ENCODE data around the gene SCYGR3. TPM values are rescaled to one million over a fixed set of nuclear protein-coding genes. Genes with fewer than 3 reads are reported as not detected.

SCYGR3 gene
- total RNA-seq, 1 donor from 2014 or later, result not detected

DNA sequence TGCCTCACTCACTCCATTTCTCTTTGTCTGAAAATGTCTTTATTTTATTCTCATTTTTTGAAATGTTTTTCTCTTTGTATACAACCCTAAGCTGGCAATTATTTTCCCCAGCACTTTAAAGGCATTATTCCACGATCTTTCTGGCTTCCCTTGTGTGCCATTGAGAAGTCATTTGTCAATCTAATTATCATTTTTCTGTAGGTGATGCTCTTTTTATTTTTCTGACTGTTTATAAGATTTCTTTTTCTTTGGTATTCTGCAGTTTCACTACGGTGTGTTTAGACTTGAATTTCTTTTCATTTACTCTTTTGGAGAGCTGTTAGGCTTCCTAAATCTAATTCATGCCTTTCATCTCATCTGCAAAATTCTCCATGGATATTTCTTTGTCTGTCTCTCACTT, 10.8 kb upstream of the SCYGR3 start:
- TF ChIP-seq, protein P1, sequence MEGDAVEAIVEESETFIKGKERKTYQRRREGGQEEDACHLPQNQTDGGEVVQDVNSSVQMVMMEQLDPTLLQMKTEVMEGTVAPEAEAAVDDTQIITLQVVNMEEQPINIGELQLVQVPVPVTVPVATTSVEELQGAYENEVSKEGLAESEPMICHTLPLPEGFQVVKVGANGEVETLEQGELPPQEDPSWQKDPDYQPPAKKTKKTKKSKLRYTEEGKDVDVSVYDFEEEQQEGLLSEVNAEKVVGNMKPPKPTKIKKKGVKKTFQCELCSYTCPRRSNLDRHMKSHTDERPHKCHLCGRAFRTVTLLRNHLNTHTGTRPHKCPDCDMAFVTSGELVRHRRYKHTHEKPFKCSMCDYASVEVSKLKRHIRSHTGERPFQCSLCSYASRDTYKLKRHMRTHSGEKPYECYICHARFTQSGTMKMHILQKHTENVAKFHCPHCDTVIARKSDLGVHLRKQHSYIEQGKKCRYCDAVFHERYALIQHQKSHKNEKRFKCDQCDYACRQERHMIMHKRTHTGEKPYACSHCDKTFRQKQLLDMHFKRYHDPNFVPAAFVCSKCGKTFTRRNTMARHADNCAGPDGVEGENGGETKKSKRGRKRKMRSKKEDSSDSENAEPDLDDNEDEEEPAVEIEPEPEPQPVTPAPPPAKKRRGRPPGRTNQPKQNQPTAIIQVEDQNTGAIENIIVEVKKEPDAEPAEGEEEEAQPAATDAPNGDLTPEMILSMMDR (IDR thresholded peaks at IDR 0.05; ENCODE audit: partially characterized antibody, unreplicated experiment), result no peak
- Mint-ChIP-seq H3K27ac (ENCODE audit: unreplicated experiment) (no peak overlapping the region), H3K9me3 (ENCODE audit: unreplicated experiment) (no peaks in the 10 kb centered on the region), H3K27me3 (ENCODE audit: unreplicated experiment) (no peaks in the 10 kb centered on the region), H3K4me3 (ENCODE audit: unreplicated experiment) (no peak overlapping the region), H3K36me3 (ENCODE audit: unreplicated experiment) (no peaks in the 10 kb centered on the region), H3K4me1 (ENCODE audit: low read depth, unreplicated experiment) (peaks cover 5% of the 10 kb centered on the region)
- DNase-seq, result no peak

DNA sequence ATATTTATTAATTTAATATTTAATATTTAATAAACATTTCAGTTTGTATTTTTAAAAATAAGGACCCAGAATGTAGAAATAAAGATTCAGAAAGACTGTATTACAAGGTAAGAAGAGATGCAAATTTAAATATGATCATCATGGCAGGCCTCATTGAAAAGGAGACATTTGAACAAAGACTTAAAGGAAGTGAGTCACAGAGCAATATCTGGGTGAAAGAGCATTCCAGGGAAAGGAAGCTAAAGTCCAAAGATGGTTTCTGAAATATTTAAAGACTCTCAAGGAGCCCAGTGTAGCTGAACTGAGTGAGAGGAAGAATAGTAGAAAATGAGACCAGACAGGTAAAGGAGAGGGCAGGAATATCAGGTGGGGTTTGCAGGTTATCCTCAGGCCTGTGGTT, 8.6 kb upstream of the SCYGR3 start:
- no peak for DNase-seq
- TF ChIP-seq, protein P1 (IDR thresholded peaks at IDR 0.05; ENCODE audit: partially characterized antibody, unreplicated experiment), result no peak
- Mint-ChIP-seq H3K4me3 (ENCODE audit: unreplicated experiment) (no peak overlapping the region), H3K27ac (ENCODE audit: unreplicated experiment) (no peak overlapping the region), H3K36me3 (ENCODE audit: unreplicated experiment) (no peaks in the 10 kb centered on the region), H3K27me3 (ENCODE audit: unreplicated experiment) (no peaks in the 10 kb centered on the region), H3K9me3 (ENCODE audit: unreplicated experiment) (no peaks in the 10 kb centered on the region), H3K4me1 (ENCODE audit: low read depth, unreplicated experiment) (no peaks in the 10 kb centered on the region)

DNA sequence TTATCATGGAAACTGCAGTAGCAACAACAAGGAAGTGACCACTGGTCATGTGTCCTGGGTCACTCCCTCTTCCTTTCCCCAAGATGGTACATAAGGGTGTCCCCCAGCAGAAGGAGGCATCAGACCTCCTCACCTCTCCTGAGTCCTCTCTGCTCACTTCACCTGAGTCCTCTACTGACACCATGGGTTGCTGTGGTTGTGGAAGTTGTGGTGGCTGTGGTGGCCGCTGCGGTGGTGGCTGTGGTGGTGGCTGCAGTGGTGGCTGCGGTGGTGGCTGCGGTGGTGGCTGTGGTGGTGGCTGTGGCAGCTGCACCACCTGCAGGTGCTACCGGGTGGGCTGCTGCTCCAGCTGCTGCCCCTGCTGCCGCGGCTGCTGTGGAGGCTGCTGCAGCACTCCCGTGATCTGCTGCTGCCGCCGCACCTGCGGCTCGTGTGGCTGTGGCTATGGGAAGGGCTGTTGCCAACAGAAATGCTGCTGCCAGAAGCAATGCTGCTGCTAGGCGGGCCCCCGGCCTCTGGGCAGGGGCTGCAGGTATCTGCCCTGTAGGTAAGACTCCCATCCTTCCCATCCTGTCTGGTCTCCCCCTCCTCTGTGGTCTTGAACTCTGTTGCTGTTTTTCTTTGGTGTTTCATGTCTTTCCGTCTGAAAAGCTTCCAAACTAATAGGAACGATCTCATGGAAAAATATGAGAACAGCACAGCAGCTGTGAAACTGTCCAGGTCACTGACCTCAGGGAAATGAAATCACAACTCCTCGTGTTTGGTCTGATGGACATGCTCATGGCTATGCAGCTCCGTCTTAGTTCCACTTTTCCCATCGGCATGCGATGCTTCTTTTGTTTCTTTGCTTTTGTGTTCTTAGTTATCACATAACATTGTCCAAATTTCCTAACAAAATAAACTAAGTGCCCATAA, 2.9 kb upstream of the SCYGR3 start, which contains the start of gene SCYGR4:
SCYGR4 (plus strand) TSS at position 183 of the 915 bp plus-strand sequence; CDS start at position 183, 0 bp downstream.
- no peak within 1 kb of the TSS for H3K4me3 Mint-ChIP-seq (ENCODE audit: unreplicated experiment)
- TF ChIP-seq, protein P1 (IDR thresholded peaks at IDR 0.05; ENCODE audit: partially characterized antibody, unreplicated experiment), result no peak
- DNase-seq, result no peak
- no peak within 1 kb of the TSS for H3K27ac Mint-ChIP-seq (ENCODE audit: unreplicated experiment)
- H3K9me3 Mint-ChIP-seq (ENCODE audit: unreplicated experiment), result peaks cover 2% of the 10 kb centered on the region
- peaks cover 6% of the 10 kb centered on the region for H3K27me3 Mint-ChIP-seq (ENCODE audit: unreplicated experiment)
- peaks cover 13% of the 10 kb centered on the region for H3K4me1 Mint-ChIP-seq (ENCODE audit: low read depth, unreplicated experiment)
- H3K36me3 Mint-ChIP-seq (ENCODE audit: unreplicated experiment), result no peaks in the 10 kb centered on the region

DNA sequence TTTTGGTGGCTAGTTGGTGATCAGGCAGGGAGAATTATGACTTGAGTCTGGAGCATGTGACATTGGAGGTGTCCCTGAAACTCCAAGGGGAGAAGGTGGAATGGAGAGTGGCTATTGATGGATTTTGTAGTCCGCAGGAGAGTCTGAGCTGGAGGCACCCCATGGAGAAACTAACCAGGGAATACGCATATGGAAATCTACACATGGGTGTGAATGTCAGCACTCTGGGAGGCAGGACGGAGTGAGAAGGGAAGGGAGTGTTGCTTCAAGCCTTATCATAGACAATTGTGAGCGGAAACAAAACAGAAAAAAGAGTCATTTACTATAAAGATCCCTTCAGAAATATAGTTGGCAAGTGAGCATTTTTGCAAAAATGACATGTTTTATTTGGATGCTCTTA, 2.0 kb upstream of the SCYGR3 start:
- TF ChIP-seq, protein P1 (IDR thresholded peaks at IDR 0.05; ENCODE audit: partially characterized antibody, unreplicated experiment), result no peak
- H3K36me3 Mint-ChIP-seq (ENCODE audit: unreplicated experiment), result no peaks in the 10 kb centered on the region
- no peak overlapping the region for H3K27ac Mint-ChIP-seq (ENCODE audit: unreplicated experiment)
- no peak overlapping the region for H3K4me3 Mint-ChIP-seq (ENCODE audit: unreplicated experiment)
- peaks cover 6% of the 10 kb centered on the region for H3K27me3 Mint-ChIP-seq (ENCODE audit: unreplicated experiment)
- H3K4me1 Mint-ChIP-seq (ENCODE audit: low read depth, unreplicated experiment), result peaks cover 13% of the 10 kb centered on the region
- H3K9me3 Mint-ChIP-seq (ENCODE audit: unreplicated experiment), result peaks cover 2% of the 10 kb centered on the region
- DNase-seq, result no peak

DNA sequence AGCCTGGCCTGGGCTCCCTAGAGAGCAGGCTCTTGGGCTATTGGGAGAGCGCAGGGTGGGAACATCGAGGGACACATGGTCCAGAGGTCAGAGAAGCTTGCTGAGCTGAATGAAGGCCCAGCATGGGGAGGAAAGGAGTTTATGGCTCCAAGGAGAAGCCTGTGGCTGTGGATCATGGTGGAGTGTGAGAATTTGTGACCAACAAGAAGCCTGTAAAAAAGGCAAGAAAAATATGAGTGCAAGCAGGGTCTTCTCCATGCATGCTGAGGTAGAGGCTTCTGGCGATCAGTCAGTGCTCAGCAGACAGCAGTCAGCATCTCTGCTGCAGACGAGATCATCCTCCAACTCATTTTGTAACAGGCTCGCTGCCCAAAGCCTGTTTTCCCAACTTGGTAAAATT, 1.3 kb upstream of the SCYGR3 start:
- Mint-ChIP-seq H3K27ac (ENCODE audit: unreplicated experiment) (no peak overlapping the region), H3K27me3 (ENCODE audit: unreplicated experiment) (peaks cover 6% of the 10 kb centered on the region), H3K36me3 (ENCODE audit: unreplicated experiment) (no peaks in the 10 kb centered on the region), H3K4me1 (ENCODE audit: low read depth, unreplicated experiment) (peaks cover 13% of the 10 kb centered on the region), H3K9me3 (ENCODE audit: unreplicated experiment) (peaks cover 2% of the 10 kb centered on the region), H3K4me3 (ENCODE audit: unreplicated experiment) (no peak overlapping the region)
- no peak for DNase-seq
- TF ChIP-seq, protein P1 (IDR thresholded peaks at IDR 0.05; ENCODE audit: partially characterized antibody, unreplicated experiment), result no peak

Measured in glutamatergic neuron (in vitro differentiated cells).